WTC11 (cell line): Measurements from ENCODE around the gene HNF1B. TPM values are rescaled to one million over a fixed set of nuclear protein-coding genes. Genes with fewer than 3 reads are reported as not detected.
A peak's percentile ranks its signal among the peaks of the same experiment; 100 is the strongest.

ENCODE experiments used
- ATAC-seq: fragments of 200-7000 bp; cut with Tn5 transposase; 2 replicates; pipeline ENCODE4 v1.10.0; 2021; ENCODE audit warnings: mild to moderate bottlenecking, moderate library complexity
- CTCF ChIA-PET: fragments of 300-600 bp; sonication (Branson Sonifier 250); formaldehyde crosslinking; loops from one replicate; lab custom pipeline; 2021; ENCODE audit warnings: antibody characterized with exemption; lab: Charles Lee
- POLR2A ChIA-PET: fragments of 350-600 bp; sonication (Branson Sonifier 250); formaldehyde crosslinking; loops from one replicate; lab custom pipeline; 2021; ENCODE audit warnings: antibody characterized with exemption; lab: Charles Lee
- DNase-seq: peaks from one replicate; pipeline ENCODE4 v3.0.0; 2021; ENCODE audit warnings: low spot score
- H3K27ac Mint-ChIP-seq: 2 replicates; pipeline ENCODE4 v1.8.0; 2021; ENCODE audit warnings: mixed read lengths
- H3K27me3 Mint-ChIP-seq: 2 replicates; pipeline ENCODE4 v1.8.0; 2021; ENCODE audit warnings: low read depth, mild to moderate bottlenecking, moderate library complexity, mixed read lengths
- H3K36me3 Mint-ChIP-seq: 2 replicates; pipeline ENCODE4 v1.8.0; 2021; ENCODE audit warnings: mixed read lengths
- H3K4me1 Mint-ChIP-seq: 2 replicates; pipeline ENCODE4 v1.8.0; 2022; ENCODE audit warnings: mixed read lengths
- H3K4me3 Mint-ChIP-seq: 2 replicates; pipeline ENCODE4 v1.8.0; 2021; ENCODE audit warnings: mild to moderate bottlenecking, moderate library complexity, mixed read lengths
- H3K9me3 Mint-ChIP-seq: 2 replicates; pipeline ENCODE4 v1.8.0; 2021; ENCODE audit warnings: mixed read lengths
- AFF4 ChIP-seq: sonication (generic); formaldehyde crosslinking; IDR thresholded peaks from 2 replicates; pipeline ENCODE4 v1.8.1; 2023; ENCODE audit warnings: mild to moderate bottlenecking, missing genetic modification reagents, borderline replicate concordance
- CBFB ChIP-seq: sonication (generic); formaldehyde crosslinking; IDR thresholded peaks from 2 replicates; pipeline ENCODE4 v1.8.1; 2022; ENCODE audit warnings: mild to moderate bottlenecking, low read depth, missing genetic modification reagents
- FOXK1 ChIP-seq: sonication (generic); formaldehyde crosslinking; IDR thresholded peaks from 2 replicates; pipeline ENCODE4 v1.8.0; 2022; ENCODE audit warnings: mild to moderate bottlenecking, moderate library complexity, missing genetic modification reagents
- MXD4 ChIP-seq: fragments of 250-450 bp; sonication (Bioruptor Pico); IDR thresholded peaks from 2 replicates; pipeline ENCODE4 v1.8.0; 2021; ENCODE audit warnings: mild to moderate bottlenecking, moderate library complexity, borderline replicate concordance
- MYBL2 ChIP-seq: sonication (generic); formaldehyde crosslinking; IDR thresholded peaks from 2 replicates; pipeline ENCODE4 v1.8.1; 2023; ENCODE audit warnings: mild to moderate bottlenecking, moderate library complexity, missing genetic modification reagents
- PREB ChIP-seq: sonication (generic); formaldehyde crosslinking; IDR thresholded peaks from 2 replicates; pipeline ENCODE4 v1.8.1; 2022; ENCODE audit warnings: mild to moderate bottlenecking, missing genetic modification reagents, moderate library complexity, borderline replicate concordance
- TEAD1 ChIP-seq: sonication (generic); formaldehyde crosslinking; IDR thresholded peaks from 2 replicates; pipeline ENCODE4 v1.8.0; 2022; ENCODE audit warnings: mild to moderate bottlenecking, missing genetic modification reagents
- total RNA-seq: library from RNA; stranded (reverse); gene quantifications from 3 replicates; pipeline ENCODE4 v1.2.3, GENCODE V29; 2021
- TF ChIP-seq, protein P1 (sequence below): sonication (generic); formaldehyde crosslinking; IDR thresholded peaks from 2 replicates; pipeline ENCODE4 v1.8.0; 2023; ENCODE audit warnings: mild to moderate bottlenecking, missing genetic modification reagents
- TF ChIP-seq, protein P2 (sequence below): sonication (generic); formaldehyde crosslinking; IDR thresholded peaks from 2 replicates; pipeline ENCODE4 v1.8.0; 2023; ENCODE audit warnings: missing genetic modification reagents, mild to moderate bottlenecking, borderline replicate concordance
- TF ChIP-seq, protein P3 (sequence below): fragments of 250-450 bp; sonication (Bioruptor Pico); IDR thresholded peaks from 2 replicates; pipeline ENCODE4 v1.9.0; 2021; ENCODE audit warnings: mild to moderate bottlenecking, borderline replicate concordance
- TF ChIP-seq, protein P4 (sequence below): sonication (generic); formaldehyde crosslinking; IDR thresholded peaks from 2 replicates; pipeline ENCODE4 v1.8.1; 2023; ENCODE audit warnings: mild to moderate bottlenecking, moderate library complexity, missing genetic modification reagents

The HNF1B gene
- total RNA-seq, 1 experiment from 2014 or later, result 0.26 TPM

GRCh38 chr17:37643118-37643766 is 101.6 kb downstream of the HNF1B start, which contains the start of gene DDX52:
DDX52 (minus strand) TSS chr17:37643446; CDS start chr17:37643420, 26 bp downstream.
- DNase-seq (peak; percentile 84), ATAC-seq (peak; percentile 98)
- Mint-ChIP-seq H3K27ac (peak within 1 kb of the TSS; percentile 92), H3K4me1 (peaks cover 13% of the 10 kb centered on the region), H3K4me3 (peak within 1 kb of the TSS; percentile 97), H3K9me3 (no peaks in the 10 kb centered on the region), H3K36me3 (peaks cover 26% of the 10 kb centered on the region), H3K27me3 (peaks cover 35% of the 10 kb centered on the region)
- ChIA-PET POLR2A (no interaction called here), CTCF (no interaction called here)
- TF ChIP-seq, protein P1, sequence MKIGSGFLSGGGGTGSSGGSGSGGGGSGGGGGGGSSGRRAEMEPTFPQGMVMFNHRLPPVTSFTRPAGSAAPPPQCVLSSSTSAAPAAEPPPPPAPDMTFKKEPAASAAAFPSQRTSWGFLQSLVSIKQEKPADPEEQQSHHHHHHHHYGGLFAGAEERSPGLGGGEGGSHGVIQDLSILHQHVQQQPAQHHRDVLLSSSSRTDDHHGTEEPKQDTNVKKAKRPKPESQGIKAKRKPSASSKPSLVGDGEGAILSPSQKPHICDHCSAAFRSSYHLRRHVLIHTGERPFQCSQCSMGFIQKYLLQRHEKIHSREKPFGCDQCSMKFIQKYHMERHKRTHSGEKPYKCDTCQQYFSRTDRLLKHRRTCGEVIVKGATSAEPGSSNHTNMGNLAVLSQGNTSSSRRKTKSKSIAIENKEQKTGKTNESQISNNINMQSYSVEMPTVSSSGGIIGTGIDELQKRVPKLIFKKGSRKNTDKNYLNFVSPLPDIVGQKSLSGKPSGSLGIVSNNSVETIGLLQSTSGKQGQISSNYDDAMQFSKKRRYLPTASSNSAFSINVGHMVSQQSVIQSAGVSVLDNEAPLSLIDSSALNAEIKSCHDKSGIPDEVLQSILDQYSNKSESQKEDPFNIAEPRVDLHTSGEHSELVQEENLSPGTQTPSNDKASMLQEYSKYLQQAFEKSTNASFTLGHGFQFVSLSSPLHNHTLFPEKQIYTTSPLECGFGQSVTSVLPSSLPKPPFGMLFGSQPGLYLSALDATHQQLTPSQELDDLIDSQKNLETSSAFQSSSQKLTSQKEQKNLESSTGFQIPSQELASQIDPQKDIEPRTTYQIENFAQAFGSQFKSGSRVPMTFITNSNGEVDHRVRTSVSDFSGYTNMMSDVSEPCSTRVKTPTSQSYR (CRISPR knock-in tag), result no peak
- TF ChIP-seq MXD4 (CRISPR knock-in tag) (no peak), FOXK1 (CRISPR knock-in tag) (0 out of 2 replicates have a peak, but pooled peaks have one; percentile 38), CBFB (CRISPR knock-in tag) (no peak), MYBL2 (CRISPR knock-in tag) (no peak)
- TF ChIP-seq, protein P2, sequence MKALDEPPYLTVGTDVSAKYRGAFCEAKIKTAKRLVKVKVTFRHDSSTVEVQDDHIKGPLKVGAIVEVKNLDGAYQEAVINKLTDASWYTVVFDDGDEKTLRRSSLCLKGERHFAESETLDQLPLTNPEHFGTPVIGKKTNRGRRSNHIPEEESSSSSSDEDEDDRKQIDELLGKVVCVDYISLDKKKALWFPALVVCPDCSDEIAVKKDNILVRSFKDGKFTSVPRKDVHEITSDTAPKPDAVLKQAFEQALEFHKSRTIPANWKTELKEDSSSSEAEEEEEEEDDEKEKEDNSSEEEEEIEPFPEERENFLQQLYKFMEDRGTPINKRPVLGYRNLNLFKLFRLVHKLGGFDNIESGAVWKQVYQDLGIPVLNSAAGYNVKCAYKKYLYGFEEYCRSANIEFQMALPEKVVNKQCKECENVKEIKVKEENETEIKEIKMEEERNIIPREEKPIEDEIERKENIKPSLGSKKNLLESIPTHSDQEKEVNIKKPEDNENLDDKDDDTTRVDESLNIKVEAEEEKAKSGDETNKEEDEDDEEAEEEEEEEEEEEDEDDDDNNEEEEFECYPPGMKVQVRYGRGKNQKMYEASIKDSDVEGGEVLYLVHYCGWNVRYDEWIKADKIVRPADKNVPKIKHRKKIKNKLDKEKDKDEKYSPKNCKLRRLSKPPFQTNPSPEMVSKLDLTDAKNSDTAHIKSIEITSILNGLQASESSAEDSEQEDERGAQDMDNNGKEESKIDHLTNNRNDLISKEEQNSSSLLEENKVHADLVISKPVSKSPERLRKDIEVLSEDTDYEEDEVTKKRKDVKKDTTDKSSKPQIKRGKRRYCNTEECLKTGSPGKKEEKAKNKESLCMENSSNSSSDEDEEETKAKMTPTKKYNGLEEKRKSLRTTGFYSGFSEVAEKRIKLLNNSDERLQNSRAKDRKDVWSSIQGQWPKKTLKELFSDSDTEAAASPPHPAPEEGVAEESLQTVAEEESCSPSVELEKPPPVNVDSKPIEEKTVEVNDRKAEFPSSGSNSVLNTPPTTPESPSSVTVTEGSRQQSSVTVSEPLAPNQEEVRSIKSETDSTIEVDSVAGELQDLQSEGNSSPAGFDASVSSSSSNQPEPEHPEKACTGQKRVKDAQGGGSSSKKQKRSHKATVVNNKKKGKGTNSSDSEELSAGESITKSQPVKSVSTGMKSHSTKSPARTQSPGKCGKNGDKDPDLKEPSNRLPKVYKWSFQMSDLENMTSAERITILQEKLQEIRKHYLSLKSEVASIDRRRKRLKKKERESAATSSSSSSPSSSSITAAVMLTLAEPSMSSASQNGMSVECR (CRISPR knock-in tag), result peak; percentile 60; the same call in 1 of the 2 replicates
- TF ChIP-seq, protein P3, sequence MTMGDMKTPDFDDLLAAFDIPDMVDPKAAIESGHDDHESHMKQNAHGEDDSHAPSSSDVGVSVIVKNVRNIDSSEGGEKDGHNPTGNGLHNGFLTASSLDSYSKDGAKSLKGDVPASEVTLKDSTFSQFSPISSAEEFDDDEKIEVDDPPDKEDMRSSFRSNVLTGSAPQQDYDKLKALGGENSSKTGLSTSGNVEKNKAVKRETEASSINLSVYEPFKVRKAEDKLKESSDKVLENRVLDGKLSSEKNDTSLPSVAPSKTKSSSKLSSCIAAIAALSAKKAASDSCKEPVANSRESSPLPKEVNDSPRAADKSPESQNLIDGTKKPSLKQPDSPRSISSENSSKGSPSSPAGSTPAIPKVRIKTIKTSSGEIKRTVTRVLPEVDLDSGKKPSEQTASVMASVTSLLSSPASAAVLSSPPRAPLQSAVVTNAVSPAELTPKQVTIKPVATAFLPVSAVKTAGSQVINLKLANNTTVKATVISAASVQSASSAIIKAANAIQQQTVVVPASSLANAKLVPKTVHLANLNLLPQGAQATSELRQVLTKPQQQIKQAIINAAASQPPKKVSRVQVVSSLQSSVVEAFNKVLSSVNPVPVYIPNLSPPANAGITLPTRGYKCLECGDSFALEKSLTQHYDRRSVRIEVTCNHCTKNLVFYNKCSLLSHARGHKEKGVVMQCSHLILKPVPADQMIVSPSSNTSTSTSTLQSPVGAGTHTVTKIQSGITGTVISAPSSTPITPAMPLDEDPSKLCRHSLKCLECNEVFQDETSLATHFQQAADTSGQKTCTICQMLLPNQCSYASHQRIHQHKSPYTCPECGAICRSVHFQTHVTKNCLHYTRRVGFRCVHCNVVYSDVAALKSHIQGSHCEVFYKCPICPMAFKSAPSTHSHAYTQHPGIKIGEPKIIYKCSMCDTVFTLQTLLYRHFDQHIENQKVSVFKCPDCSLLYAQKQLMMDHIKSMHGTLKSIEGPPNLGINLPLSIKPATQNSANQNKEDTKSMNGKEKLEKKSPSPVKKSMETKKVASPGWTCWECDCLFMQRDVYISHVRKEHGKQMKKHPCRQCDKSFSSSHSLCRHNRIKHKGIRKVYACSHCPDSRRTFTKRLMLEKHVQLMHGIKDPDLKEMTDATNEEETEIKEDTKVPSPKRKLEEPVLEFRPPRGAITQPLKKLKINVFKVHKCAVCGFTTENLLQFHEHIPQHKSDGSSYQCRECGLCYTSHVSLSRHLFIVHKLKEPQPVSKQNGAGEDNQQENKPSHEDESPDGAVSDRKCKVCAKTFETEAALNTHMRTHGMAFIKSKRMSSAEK (CRISPR knock-in tag), result no peak

GRCh38 chr17:37642681-37643080 is 102.2 kb downstream of the HNF1B start:
- Mint-ChIP-seq H3K4me3 (peak overlapping the region; percentile 97), H3K4me1 (peaks cover 13% of the 10 kb centered on the region), H3K36me3 (peaks cover 31% of the 10 kb centered on the region), H3K27ac (peak overlapping the region; percentile 92), H3K9me3 (no peaks in the 10 kb centered on the region), H3K27me3 (peaks cover 29% of the 10 kb centered on the region)
- POLR2A ChIA-PET, result no interaction called here
- CTCF ChIA-PET, result no interaction called here
- DNase-seq (no peak), ATAC-seq (no peak)
- no peak for TF ChIP-seq PREB (CRISPR knock-in tag)
- TF ChIP-seq AFF4, result no peak
- TF ChIP-seq TEAD1 (CRISPR knock-in tag), result no peak
- TF ChIP-seq, protein P4, sequence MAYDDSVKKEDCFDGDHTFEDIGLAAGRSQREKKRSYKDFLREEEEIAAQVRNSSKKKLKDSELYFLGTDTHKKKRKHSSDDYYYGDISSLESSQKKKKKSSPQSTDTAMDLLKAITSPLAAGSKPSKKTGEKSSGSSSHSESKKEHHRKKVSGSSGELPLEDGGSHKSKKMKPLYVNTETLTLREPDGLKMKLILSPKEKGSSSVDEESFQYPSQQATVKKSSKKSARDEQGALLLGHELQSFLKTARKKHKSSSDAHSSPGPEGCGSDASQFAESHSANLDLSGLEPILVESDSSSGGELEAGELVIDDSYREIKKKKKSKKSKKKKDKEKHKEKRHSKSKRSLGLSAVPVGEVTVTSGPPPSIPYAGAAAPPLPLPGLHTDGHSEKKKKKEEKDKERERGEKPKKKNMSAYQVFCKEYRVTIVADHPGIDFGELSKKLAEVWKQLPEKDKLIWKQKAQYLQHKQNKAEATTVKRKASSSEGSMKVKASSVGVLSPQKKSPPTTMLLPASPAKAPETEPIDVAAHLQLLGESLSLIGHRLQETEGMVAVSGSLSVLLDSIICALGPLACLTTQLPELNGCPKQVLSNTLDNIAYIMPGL (CRISPR knock-in tag), result no peak
